GDM1 (cell line): ENCODE measurements around the gene ZFHX3.

Experiments used
- DNase-seq: peaks from one replicate; lab custom pipeline; 2025; lab: John Stamatoyannopoulos, UW

Gene ZFHX3

DNA sequence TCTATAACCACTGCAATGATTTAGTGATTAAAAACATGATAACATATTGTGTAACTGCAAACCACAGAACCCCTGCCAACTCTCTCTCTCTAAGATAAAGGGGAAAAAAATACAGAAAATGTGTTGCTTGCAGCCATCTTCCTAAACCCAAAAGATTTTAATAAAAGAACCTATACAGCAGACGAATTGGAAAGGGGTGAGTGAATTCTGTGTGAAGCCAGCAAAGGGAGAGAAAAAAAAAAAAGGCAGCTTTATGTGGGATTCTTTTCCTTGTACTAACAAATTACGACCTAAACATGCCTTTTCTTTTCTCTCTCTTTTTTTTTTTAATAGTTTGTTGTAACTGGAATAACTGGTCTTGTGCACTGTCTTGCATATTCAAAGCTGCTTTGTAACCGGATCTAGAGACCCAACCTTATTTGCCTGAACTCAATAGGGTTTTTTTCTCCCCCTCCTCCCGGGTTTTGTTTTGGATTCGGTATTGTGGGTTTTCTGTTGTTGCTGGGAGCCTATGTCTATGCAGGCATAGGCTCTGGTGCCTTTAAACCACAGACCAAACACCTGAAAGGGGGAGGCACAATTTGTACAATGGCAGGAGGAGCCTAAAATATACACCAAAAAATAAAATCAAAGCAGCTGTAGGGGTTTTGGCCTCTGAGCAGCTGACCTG, 7.0 kb upstream of the ZFHX3 start:
- no peak for DNase-seq

DNA sequence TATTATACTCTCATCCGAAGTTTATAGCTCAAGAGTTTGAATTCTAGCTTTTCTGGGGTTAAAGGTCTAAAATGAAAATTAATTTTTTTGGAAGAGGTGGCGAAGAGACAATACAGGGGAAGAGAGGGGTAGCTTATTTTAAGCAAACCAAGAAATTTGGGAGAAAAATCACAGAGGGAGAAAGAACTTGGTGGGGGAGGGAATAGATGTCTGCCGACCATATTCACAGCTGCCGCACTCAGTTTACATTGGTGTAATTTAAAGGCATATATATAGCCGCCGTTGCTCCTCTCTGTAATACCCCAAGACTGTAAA, 6.5 kb upstream of the ZFHX3 start:
- DNase-seq: no peak

DNA sequence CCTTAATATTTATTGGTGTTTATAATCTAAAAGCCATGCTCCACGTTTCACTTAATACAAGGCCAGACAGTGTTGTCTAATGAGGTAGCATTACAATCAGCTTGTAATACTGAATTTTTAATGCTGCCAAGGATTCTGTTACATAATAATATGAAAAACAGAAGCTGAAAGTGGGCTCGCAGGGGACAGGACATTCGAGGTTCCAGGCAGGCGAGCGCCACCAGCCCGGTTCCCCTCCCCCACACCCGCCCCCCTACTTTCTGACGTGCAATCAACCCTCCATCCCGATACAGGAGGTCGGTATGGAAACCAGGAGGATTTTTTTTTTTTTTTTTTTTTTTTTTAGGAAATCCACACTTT, 6.2 kb upstream of the ZFHX3 start:
- no peak for DNase-seq

DNA sequence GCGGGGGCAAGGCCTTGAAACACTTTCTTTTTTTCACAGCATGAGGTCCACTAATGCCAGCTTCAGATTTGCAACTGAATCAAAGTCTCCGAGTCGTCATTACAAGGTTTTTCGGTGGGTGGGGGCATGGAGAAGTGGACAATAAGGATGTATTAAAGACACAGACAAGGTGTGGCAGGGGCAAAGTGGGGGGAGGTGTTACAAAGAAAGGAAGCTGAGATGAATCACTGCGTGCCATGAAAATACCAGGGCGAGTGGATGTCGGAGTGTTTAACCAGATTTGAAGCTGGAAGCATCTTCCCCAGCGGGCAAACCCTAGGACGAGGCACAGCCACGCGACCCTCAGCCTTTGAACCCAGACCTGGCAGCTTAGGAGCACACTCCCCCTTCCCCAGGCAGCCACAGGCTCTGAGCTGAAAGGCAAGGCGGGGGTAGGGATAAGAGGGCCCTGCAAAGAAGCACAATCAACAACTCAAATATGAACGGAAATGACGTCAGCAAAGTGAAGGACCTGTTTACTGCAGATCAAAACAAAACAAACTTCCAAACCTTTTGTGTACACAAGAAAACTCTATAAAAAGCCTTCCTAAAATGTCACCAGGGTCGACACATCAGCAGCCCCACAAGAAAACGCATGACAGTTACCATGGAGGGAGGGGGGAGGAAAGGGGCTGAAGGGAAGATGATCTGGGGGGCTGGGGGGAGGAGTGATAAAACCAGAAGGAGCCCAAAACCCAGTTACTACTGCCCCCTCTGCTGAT, 5.6 kb upstream of the ZFHX3 start:
- DNase-seq: no peak

DNA sequence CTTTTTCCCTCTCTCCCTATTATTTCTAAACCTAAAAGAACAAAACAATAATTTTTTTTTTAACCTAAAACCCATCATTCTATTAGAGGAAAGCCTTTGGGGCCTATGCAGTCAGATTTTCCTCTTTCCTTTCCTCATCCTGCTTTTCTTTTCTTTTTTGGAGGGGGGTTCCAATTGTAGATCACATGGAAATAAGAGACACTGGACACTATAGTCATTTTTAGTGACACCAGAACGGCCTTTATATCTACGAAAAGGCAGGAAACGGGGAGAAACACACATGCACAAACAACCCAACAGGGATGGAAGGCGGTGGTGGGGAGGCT, 5.1 kb upstream of the ZFHX3 start:
- no peak for DNase-seq

DNA sequence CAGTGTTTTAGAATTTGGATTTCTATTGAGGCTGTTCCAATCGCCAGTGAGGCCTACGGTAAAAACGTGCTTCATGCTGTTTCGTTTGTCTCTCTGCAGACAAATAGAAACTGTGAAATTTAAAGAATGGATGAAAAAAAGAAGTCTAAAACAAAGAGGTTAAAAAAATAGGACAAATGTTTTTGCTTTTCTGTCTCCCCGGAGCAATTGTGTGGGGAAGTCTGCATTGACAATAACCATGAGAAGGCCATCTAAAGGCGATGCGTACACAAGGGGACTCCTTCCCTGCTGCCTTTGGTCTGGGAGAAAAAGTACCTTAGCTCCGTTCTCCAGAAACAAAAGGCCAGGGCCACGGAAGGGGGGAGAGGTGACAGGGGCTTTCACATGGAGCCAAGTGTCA, 4.6 kb upstream of the ZFHX3 start:
- DNase-seq: no peak

DNA sequence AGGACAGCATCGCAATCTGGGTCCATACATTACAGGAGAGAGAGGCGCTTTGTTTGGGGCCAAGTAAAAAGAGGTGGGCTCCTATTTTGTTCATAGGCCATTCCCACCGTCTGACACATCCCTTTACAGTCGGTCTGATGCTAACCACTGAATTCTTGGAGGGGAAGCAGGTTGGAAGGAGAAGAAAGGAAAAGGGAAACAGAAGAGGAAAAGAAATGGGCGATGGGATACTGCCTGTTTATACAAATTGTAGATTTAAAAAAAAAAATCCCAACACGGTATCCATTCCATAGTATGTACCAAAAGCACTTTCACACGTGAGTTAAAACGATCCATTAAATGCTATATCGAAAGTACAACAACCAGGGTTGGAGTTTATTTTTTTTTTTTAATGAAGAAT, 4.0 kb upstream of the ZFHX3 start:
- no peak for DNase-seq

DNA sequence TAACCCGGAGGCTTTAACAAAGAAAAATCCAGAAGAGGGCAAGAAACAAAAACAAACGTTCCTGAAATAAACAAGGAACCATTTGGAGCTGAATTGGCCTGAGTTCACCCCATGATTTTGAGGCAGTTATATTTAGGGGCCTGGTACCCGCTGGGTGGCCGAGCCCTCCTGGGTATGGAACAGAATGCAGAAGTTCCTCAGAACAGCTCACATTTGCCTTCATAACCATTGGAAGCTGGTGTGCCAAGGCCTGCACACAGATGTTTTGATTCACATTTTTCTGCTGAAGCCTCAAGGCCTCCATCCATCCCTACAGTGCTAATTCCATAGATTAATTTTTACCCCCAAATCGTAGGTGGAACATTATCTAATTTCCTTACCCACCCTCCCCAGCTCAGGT, 3.3 kb upstream of the ZFHX3 start:
- DNase-seq: no peak

DNA sequence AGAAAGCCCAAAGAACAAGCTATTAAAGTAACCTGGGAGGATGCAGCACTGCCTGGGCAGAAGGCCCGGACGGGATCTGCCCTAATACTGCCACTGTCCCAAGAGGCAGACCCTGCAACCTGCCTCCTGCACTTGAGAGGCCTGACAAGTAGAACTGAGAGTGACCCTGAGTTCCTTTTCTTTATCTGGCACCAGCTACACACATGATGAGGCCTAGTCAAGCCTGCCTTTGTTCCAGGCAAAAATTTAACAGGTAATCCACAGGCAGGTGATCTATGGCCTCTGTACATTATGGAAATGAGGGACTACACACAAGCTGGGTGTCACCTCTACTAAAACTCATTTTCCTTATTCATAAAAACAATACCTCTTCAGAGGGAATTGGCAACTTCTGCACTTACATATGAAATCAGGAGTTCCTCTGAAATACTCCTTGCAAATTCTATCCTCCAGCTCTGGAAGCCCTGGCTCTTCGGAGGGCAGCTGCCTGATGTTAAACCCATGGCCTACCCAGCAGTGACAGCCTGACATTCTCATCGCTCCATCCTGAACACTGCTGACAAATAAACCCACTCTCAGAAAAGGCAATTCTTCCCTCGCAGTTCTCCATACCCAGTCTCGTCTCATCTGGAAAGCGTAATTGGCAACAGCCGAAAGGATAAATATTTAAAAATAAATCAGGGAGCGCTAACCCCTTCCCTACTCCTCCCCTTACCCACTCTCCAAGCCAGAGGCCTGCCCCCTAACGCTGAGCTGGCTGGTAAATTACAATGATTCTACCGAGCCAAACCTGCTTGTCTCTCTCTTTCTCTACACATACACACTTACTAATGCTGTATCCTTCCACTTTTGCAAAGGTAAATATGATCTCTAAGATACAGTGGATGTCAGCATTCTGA, 2.5 kb upstream of the ZFHX3 start:
- DNase-seq: no peak

DNA sequence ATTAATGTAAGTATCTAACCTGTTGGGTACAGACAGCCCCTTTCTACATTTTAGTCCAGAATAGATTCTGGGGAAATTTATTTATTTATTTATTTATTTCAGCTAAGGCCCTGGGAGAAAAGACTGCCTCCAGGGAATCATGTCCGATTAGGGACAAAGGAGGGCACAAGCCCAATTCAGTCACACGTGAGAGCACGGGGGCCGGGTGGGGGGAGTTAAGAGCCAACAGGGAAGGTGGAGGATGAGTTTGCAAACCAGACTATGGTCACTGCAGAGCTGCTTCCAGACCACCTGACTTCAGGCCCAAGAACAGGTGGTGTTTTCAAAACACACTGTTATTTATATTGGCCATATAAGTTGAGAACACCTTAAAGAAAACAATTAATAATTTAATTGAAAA, 1.6 kb upstream of the ZFHX3 start:
- no peak for DNase-seq

DNA sequence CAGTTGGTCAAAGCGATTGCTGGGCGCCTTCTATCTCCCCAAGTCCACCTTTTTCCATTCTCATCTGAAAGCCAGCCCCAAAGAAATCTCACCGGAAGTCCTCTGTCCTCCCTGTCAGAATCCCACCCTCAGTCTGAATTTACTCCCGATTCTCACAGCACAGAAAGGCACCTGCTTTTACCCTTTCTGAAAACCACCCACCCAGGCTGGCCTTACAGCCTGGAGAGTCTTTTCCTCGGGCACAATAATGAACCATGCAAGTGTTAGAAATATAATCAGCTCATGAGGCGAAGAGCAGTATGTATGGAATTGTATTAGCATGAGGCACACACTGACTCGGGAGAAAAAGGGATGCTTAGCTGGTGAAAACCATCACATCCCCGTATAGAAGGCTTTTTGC, 1.2 kb upstream of the ZFHX3 start:
- DNase-seq: no peak

DNA sequence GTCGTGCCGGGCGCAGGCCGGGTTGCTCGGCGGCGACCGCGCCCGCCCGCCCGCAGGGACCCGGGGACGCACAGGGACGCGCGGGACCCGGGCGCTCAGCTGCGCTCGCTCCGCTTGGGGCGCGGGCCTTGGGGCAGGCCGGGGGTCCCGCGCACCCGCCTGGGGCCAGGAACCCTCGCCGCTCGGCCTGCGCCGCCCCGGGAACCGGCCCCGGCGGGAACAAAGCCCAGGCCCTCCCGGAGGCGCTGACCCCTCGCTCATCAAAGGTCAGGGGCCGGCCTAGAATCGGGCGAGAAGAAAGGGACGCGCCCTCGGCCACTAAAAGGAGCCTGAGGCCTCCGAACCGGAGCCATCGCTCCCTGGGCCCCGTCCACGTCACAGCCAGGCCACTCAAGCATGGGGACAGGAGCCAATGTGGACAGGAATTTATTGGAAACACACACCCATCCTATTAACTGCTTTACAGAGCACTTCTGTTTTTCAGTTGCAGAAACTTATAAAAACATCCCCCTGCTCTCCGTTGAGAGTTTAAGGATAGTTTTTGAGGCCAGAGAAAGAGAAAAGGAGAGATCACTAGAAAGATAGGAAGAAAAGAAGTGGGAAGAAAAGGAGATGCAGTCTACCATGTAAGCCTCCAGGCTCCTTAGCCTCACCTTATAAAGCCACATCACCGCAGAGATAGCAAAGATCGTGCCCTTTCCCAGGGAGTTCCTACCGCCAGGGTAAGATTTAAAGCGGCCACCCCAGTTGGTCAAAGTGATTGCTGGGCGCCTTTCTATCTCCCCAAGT, 558 bp upstream of the ZFHX3 start:
- no peak for DNase-seq

DNA sequence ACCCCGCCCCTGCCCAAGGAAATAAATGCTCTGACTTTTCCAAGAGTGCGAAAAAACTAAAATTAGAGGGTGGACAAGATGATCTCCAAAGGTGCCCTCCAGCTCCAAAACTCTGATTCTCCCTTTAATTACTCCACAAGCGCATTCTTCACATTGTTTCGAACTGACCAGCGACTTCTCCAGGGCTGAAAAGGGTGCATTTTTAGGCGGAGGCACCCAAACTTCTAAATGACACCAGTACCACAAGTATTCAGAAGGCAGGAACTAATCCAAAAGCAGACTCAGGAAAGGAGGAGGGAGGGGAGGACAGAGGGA, 750 bp downstream of the ZFHX3 start:
- DNase-seq: no peak

DNA sequence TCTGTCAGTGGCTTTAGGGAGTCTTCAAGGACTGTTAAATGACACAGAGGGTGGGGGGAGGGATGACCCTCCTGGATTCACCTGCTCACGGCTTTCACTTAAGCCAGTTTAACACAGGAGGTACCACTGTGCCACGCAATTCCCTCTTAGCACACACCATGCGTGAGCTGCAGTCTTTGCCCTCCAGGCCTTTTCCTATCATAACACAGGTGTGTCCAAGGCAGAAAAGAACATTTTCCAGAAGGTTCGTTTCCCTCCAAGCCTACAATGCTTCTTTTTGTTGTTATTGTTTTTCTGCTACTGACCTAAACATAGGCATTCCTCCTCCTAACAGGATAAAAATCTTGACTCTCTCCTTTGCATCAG, 1.1 kb downstream of the ZFHX3 start:
- no peak for DNase-seq

DNA sequence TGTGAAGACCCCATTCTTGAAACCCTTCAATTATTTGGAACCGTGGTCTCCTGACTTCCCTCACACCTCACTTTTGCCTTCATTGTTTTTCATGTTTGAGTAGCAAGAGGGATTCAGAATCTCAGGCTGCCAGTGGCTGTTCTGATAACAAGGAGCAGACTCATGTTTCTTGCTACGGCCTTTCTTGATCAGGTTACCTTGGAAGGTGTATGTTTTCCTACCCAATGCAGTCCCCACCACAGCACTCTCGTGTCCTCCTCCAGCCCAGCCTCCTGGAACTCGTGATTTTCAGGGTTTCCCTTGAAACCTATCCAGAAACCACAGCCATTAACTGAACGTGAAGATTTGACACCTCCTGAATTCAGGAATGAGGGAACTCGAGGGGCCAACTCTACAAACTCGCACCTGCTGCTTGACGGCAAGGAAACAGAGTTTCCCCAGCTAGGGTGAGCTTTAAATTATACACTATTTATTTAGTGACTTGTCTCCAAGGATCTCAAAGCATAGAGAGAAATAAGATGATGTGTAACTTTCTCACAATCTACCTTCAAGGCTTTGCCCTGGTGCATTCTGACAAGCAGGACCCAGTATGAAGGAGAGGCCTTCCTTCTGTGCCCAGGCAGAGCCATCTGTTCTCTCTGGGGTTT, 1.6 kb downstream of the ZFHX3 start:
- DNase-seq: no peak

DNA sequence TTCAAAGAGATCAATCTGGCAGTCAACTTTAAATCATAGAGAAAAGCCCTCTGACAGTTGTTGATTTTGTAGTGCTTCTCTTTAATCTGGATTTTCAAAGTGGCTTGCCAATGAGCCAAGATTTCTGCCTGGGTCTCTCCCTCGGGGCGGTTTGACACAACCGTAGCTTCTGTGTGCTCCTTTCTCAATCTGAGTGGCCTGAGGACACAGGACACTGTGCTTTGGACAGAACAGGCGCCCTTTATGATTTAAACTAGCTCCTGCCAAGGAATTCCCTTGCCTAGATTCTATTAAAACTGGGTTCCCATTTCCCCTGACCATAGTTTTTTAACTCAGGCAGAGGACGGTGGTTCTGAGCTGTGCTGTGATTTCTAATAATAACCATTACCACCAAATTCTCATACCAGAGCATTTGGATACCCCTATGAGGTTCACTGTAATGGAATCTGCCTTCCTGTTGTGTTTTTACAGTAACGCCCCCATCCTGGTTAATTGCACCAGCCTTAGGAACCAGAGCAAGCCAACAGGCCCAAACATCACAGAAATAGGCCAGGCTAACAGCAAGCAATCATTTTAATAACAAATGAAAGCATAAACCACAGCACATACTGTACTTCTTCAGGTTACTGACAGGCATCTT, 4.0 kb downstream of the ZFHX3 start:
- no peak for DNase-seq

DNA sequence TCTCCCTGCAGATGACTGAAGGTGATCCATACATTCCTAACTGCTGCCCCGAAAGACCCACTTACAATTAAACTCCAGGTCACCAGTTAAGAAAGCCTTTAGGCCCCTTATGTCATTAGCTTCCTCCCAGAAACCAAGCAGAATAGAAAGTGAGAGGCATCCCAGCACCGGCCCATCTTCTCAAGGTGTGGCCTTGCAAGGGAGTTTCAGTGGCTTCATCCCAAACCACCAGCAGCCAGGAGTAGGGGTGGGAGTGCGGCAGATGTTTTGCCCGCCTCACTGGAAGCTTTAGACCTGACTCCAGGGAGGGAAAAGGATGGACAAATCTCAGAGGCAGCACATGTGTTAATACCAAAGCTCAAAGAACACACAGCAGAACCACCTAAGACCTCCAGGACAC, 5.1 kb downstream of the ZFHX3 start:
- no peak for DNase-seq

DNA sequence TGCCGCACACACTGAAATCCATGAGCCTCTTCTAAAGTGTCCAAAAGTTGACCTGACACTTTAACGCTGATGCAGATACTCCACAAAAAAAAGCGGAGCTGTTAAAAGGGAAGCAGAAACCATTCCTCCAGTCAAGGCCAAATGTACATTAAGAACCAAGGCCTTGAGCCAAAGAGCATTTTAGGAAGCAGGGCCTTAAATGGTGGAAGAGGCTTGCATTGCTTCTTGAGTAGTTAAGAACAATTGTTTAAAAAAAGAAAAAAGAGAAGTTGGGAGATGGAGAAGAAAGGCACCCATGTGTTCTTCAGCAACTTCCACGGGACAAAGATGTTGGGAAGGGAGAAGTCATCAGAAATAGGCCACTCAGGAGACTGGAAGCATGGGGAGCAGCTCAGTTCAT, 6.3 kb downstream of the ZFHX3 start:
- no peak for DNase-seq

DNA sequence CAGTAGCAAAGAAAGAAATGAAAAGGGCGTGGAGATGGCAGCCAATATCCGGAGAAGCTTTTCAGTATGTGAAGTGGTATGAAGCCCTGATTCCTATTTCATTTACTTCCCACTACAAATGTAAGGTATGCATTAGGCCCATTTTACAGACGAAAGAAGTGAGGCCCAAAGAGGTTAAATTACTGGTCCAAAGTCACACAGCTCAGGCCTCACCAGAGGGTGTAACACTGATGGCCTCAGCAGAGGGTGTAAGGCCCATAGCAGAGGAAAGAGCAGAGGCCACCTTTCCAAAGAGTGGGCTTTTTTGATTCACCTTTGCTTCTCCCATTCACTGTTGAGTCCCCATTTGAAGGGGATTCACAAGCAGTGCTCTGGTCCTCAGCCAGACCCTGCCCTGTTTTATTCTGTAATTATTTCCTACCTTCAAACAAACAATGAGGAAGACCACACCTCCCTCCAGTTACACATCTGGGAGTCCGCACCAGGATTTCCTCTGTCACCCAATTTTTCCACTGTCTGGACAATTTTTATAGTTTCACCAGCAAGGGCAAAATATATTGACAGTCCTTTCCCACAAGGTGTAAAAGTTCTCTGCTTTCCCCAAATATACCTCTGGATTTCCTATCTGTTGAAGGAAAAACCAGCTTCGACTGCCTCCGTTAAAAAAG, 7.1 kb downstream of the ZFHX3 start:
- no peak for DNase-seq

DNA sequence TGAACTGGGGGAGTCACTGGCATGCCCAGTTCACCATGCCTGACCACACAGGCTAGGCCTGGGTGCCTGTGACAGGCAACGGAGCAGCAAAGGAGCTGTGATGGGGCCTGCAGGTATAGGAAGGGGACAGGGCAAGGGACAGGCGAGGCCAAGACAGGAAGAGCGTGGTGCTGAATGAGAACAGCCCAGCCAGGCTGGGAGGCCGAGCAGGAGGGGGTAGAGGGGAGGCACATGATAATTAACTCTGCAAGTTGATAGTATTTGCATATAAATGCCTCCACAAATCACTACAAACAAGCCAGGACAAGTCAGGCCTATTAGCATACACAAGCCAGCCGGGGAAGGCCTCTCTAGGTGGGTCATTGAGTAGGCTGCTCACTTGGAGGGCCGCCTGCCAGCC, 7.8 kb downstream of the ZFHX3 start:
- no peak for DNase-seq

DNA sequence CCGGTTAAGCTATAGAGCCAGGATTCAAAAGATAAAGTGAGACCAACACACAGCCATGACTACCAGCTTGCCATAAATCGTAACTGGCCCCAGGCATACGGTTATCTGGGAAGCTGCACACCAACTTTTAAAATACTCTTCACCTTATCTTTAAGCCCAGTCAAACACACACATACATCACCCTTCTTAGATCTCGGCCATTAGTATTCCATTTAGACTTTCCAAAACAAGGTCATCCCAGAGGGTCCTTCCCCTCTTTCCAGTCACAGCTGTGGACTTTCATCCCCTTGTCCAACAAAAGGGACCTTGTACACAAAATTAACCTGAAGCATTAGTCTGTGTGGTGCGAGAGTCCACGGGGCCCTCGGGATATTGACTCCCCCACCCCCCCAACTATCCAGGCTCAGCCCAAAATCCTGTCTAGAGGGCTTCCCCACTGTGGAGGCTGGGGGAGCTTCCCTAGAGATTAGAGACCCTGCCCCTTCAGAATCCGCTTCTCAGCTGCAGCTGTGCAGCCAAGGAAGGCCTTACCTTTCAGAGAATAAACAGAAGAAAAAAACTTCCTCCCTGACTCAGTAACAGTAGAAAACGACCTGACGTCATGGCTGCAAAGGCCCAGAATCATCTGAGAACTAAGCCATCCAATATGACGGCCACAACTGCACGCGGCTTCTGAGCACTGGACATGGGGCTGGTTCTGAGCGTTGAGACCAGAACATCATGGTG, 9.9 kb downstream of the ZFHX3 start:
- DNase-seq: no peak
